SU-DHL-6 (cell line): ENCODE measurements around the gene LIMD2.

Source experiments
- H2AFZ ChIP-seq: fragments of 200-600 bp; sonication (generic); 2 replicates; pipeline ENCODE4 v1.6.1; 2014; ENCODE audit warnings: low read depth, mild to moderate bottlenecking, moderate library complexity, mixed read lengths, antibody characterized with exemption, low read length; ENCODE audit not compliant: severe bottlenecking
- H3F3A ChIP-seq: fragments of 200-600 bp; shearing (Covaris generic); 2 replicates; pipeline ENCODE4 v1.6.0; 2016; ENCODE audit warnings: antibody characterized with exemption, mild to moderate bottlenecking; ENCODE audit not compliant: insufficient read depth
- H3K27ac ChIP-seq: fragments of 200-600 bp; sonication (generic); 2 replicates; pipeline ENCODE4 v1.5.1; 2016; ENCODE audit warnings: low read depth, mild to moderate bottlenecking, low read length, moderate library complexity, mixed read lengths
- H3K27me3 ChIP-seq: fragments of 200-600 bp; sonication (generic), shearing (Covaris generic); 2 replicates; pipeline ENCODE4 v1.6.0; 2014; ENCODE audit warnings: mild to moderate bottlenecking, low read length
- H3K36me3 ChIP-seq: fragments of 200-600 bp; sonication (generic); 2 replicates; pipeline ENCODE4 v1.6.1; 2014; ENCODE audit warnings: mild to moderate bottlenecking, low read length, mixed read lengths
- H3K4me2 ChIP-seq: fragments of 300-600, 200-600 bp; shearing (Covaris generic), sonication (generic); 2 replicates; pipeline ENCODE4 v1.6.0; 2014; ENCODE audit warnings: low read length, low read depth, mild to moderate bottlenecking; ENCODE audit not compliant: poor library complexity, severe bottlenecking
- H3K4me3 ChIP-seq: fragments of 200-600 bp; sonication (generic); 2 replicates; pipeline ENCODE4 v1.5.1; 2014; ENCODE audit warnings: antibody characterized with exemption, low read length, mild to moderate bottlenecking, mixed read lengths; ENCODE audit not compliant: insufficient read depth, poor library complexity, severe bottlenecking
- H3K79me2 ChIP-seq: fragments of 200-600 bp; sonication (generic); 2 replicates; pipeline ENCODE4 v1.6.1; 2014; ENCODE audit warnings: mild to moderate bottlenecking, low read length, moderate library complexity; ENCODE audit not compliant: insufficient read depth
- H3K9ac ChIP-seq: fragments of 200-600 bp; sonication (generic); 2 replicates; pipeline ENCODE4 v1.7.0; 2014; ENCODE audit warnings: mild to moderate bottlenecking, low read length
- H3K9me2 ChIP-seq: fragments of 200-600 bp; sonication (generic); replicated peaks from 2 replicates; pipeline ENCODE4 v1.6.1; 2014; ENCODE audit warnings: low read length; ENCODE audit not compliant: insufficient read depth
- H3K9me3 ChIP-seq: fragments of 200-600 bp; sonication (generic); 2 replicates; pipeline ENCODE4 v1.6.1; 2014; ENCODE audit warnings: low read length, mixed read lengths; ENCODE audit not compliant: insufficient read depth
- H4K20me1 ChIP-seq: fragments of 200-600 bp; sonication (generic); 2 replicates; pipeline ENCODE4 v1.6.1; 2014; ENCODE audit warnings: low read depth, mild to moderate bottlenecking, antibody characterized with exemption, low read length, moderate library complexity, mixed read lengths
- CTCF ChIP-seq: fragments of 200-600 bp; sonication (generic); IDR thresholded peaks from one replicate; pipeline ENCODE4 v1.5.1; 2017; ENCODE audit warnings: antibody characterized with exemption, mild to moderate bottlenecking, low read length, moderate library complexity; ENCODE audit not compliant: insufficient read depth, poor library complexity, severe bottlenecking
- EZH2phosphoT487 ChIP-seq: fragments of 200-600 bp; sonication (generic), shearing (Covaris generic); conservative IDR thresholded peaks from 2 replicates; pipeline ENCODE4 v1.6.1; 2018; ENCODE audit warnings: mild to moderate bottlenecking, antibody characterized with exemption, low read length, moderate library complexity, mixed read lengths

The LIMD2 gene

GRCh38 chr17:63665527-63666214 lies 34.3 kb downstream of the LIMD2 start:
- H3K9me3 ChIP-seq, result no peaks in the 10 kb centered on the region
- no peaks in the 10 kb centered on the region for H3K36me3 ChIP-seq
- H3K79me2 ChIP-seq, result no peaks in the 10 kb centered on the region
- no peak overlapping the region for H3K27ac ChIP-seq
- H3K27me3 ChIP-seq, result no peaks in the 10 kb centered on the region
- H4K20me1 ChIP-seq, result no peaks in the 10 kb centered on the region
- H3K9ac ChIP-seq, result no peak overlapping the region
- no peak overlapping the region for H3K4me2 ChIP-seq
- no peaks in the 10 kb centered on the region for H3K9me2 ChIP-seq
- no peak overlapping the region for H2AFZ ChIP-seq
- H3F3A ChIP-seq, result no peaks in the 10 kb centered on the region
- no peak for TF ChIP-seq CTCF
- no peak for TF ChIP-seq EZH2phosphoT487
- no peak overlapping the region for H3K4me3 ChIP-seq

- H3K4me2 ChIP-seq, result no peak overlapping the region
- H4K20me1 ChIP-seq, result no peaks in the 10 kb centered on the region
- no peaks in the 10 kb centered on the region for H3K36me3 ChIP-seq
- H3K27ac ChIP-seq, result no peak overlapping the region
- H3K27me3 ChIP-seq, result no peaks in the 10 kb centered on the region
- H3K9ac ChIP-seq, result no peak overlapping the region
- TF ChIP-seq CTCF (no peak), EZH2phosphoT487 (no peak)
- H3K79me2 ChIP-seq, result no peaks in the 10 kb centered on the region
- H3K4me3 ChIP-seq, result no peak overlapping the region
- no peaks in the 10 kb centered on the region for H3K9me2 ChIP-seq
- H3F3A ChIP-seq, result no peaks in the 10 kb centered on the region
- no peak overlapping the region for H2AFZ ChIP-seq
- no peaks in the 10 kb centered on the region for H3K9me3 ChIP-seq
Observed at GRCh38 chr17:63659850-63660249, 40.1 kb downstream of the LIMD2 start.

GRCh38 chr17:63658366-63658765 lies 41.6 kb downstream of the LIMD2 start:
- Histone ChIP-seq H3K4me2 (no peak overlapping the region), H3K27me3 (no peaks in the 10 kb centered on the region), H3K9me2 (no peaks in the 10 kb centered on the region), H3K79me2 (no peaks in the 10 kb centered on the region), H3K9ac (no peak overlapping the region), H4K20me1 (no peaks in the 10 kb centered on the region), H3K36me3 (no peaks in the 10 kb centered on the region), H3K9me3 (no peaks in the 10 kb centered on the region), H2AFZ (no peak overlapping the region), H3K4me3 (no peak overlapping the region), H3K27ac (no peak overlapping the region), H3F3A (no peaks in the 10 kb centered on the region)
- TF ChIP-seq CTCF, result no peak
- no peak for TF ChIP-seq EZH2phosphoT487
